HG02840 (cell line): ENCODE measurements around the gene TMUB1.

Experiments
- ATAC-seq: cut with Tn5 transposase; IDR thresholded peaks from one replicate; pipeline ENCODE4 v1.9.1; 2021; ENCODE audit warnings: mild to moderate bottlenecking, moderate library complexity, moderate number of reproducible peaks; ENCODE audit not compliant: unreplicated experiment, low FRiP score

Gene TMUB1

GRCh38 chr7:151104411-151105235 is 21.3 kb upstream of the TMUB1 start:
- ATAC-seq: no peak

- no peak for ATAC-seq
These were observed 20.7 kb upstream of the TMUB1 start for GRCh38 chr7:151103973-151104372.

GRCh38 chr7:151102991-151103390 is 19.7 kb upstream of the TMUB1 start:
- no peak for ATAC-seq

- no peak for ATAC-seq
These were observed 18.5 kb upstream of the TMUB1 start for GRCh38 chr7:151101621-151102396.

- ATAC-seq: no peak
These were observed 17.6 kb upstream of the TMUB1 start for GRCh38 chr7:151100921-151101320.

GRCh38 chr7:151099486-151100211 is 16.4 kb upstream of the TMUB1 start:
- ATAC-seq: no peak

- no peak for ATAC-seq
These were observed 12.7 kb upstream of the TMUB1 start for GRCh38 chr7:151095828-151096475.

GRCh38 chr7:151095123-151095797 is 12.0 kb upstream of the TMUB1 start:
- ATAC-seq: no peak

GRCh38 chr7:151094675-151095074 is 11.4 kb upstream of the TMUB1 start:
- no peak for ATAC-seq

GRCh38 chr7:151093748-151094147 is 10.5 kb upstream of the TMUB1 start:
- no peak for ATAC-seq

GRCh38 chr7:151091988-151092387 is 8.7 kb upstream of the TMUB1 start:
- ATAC-seq: no peak

- no peak for ATAC-seq
These were observed 8.1 kb upstream of the TMUB1 start for GRCh38 chr7:151091431-151091830.

- ATAC-seq: no peak
These were observed 7.7 kb upstream of the TMUB1 start for GRCh38 chr7:151091003-151091402.

GRCh38 chr7:151089893-151090730 is 6.8 kb upstream of the TMUB1 start:
- no peak for ATAC-seq

- no peak for ATAC-seq
These were observed 5.8 kb upstream of the TMUB1 start for GRCh38 chr7:151088856-151089699.

- ATAC-seq: no peak
These were observed 4.9 kb upstream of the TMUB1 start for GRCh38 chr7:151088019-151088855.

GRCh38 chr7:151087245-151088018 is 4.1 kb upstream of the TMUB1 start:
- ATAC-seq: no peak
